Stimulated activated CD8-positive, alpha-beta memory T cell treated with anti-CD3 and anti-CD28 coated beads, Interleukin-12 subunit alpha, Interleukin-12 subunit beta, amount 100 ng/mL, for 24 hours (primary cell): ENCODE results near the gene CD80.
"Not testable (repeated sequence)": the region's sequence is repeated elsewhere in the genome, so short reads cannot be mapped to it uniquely, and the experiment has no call there.

ENCODE experiments used
- DNase-seq: peaks from one replicate; pipeline ENCODE4 v3.0.0-alpha.2; 2020; ENCODE audit errors: extremely low read depth

Gene CD80, protein sequence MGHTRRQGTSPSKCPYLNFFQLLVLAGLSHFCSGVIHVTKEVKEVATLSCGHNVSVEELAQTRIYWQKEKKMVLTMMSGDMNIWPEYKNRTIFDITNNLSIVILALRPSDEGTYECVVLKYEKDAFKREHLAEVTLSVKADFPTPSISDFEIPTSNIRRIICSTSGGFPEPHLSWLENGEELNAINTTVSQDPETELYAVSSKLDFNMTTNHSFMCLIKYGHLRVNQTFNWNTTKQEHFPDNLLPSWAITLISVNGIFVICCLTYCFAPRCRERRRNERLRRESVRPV

GRCh38 chr3:119559441-119559963, at the start of gene CD80:
TSS of gene CD80 (minus strand) at chr3:119559614. CDS start at chr3:119557728, 1,886 bp downstream.
- no peak for DNase-seq

DNA sequence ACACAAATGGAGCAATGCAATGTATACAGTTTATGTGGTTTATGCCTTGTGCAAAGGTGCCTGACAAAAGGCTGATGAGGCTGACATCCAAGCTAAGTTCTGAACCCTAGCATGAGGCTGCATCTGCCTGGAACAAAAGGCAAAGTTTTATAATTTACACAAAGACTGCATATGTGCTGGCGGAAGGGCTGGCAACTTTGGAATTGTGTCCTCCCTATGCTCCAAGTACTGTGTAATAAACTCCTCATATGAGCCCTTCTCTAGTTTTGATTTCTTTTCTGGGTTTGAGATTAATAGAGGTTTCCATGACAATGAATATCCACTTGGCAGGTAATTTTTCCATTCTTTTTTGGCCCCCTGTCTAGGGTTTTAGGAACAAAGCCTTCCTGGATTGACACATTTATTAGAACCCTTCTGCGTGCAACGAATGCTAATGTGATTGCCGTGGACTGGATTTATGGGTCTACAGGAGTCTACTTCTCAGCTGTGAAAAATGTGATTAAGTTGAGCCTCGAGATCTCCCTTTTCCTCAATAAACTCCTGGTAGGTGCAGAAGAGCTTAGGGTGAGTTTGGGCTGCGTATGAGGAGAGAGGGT, 49.1 kb upstream of the CD80 start:
- DNase-seq, result no peak

DNA sequence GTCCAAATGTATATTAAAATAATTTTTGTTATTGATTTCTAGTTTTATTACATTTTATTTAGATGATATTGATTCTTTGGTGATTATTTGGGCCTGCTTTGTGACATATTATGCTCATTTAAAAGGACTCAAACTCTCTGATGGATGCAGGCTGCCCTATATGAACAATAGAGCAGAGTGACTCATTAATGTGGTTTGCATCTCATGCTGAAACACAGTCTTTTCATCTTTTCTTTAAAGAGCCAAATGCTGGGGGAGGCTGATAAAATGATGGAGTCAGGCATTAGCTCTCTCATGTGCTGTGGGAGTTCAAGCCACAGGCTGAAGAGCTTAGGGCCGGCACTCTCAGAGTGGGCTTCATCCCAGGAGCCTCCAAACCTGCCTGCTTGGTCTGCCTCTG, 45.5 kb upstream of the CD80 start:
- DNase-seq, result no peak

- no peak for DNase-seq
Observed at GRCh38 chr3:119602676-119603075, 43.3 kb upstream of the CD80 start.

DNA sequence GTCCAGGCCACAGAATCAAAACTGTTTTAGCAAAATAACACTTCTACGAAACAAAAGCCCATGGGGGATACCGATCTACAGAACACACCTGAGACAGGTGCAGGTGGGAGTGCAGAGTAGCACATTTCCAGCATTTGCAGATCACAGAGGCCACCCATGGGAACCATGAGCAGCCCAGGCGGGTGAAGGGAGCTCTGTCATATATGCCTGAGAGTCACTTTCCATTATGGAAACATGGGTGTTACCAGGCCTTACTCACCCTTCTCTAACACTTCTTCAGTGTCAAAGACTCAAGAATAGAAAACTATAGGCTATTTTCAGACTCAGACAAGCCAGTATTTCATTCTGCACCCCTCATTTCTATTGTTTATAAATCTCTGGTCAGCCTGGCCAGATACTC, 41.7 kb upstream of the CD80 start:
- DNase-seq, result no peak

- DNase-seq, result no peak
Observed at GRCh38 chr3:119600732-119601131, 41.3 kb upstream of the CD80 start.

GRCh38 chr3:119599558-119600174, 40.3 kb upstream of the CD80 start:
- no peak for DNase-seq

- DNase-seq, result no peak
Observed at GRCh38 chr3:119598410-119599098, 39.1 kb upstream of the CD80 start.

GRCh38 chr3:119597548-119598288, 38.3 kb upstream of the CD80 start, which contains the start of gene PLA1A:
TSS of gene PLA1A (plus strand) at chr3:119597885. CDS start at chr3:119597914, 29 bp downstream.
- DNase-seq, result no peak

- DNase-seq, result no peak
Observed at GRCh38 chr3:119596398-119596797, 37.0 kb upstream of the CD80 start.

GRCh38 chr3:119595639-119596334, 36.4 kb upstream of the CD80 start:
- DNase-seq, result no peak

- not testable (repeated sequence) for DNase-seq
Observed at GRCh38 chr3:119594929-119595328, 35.5 kb upstream of the CD80 start.

GRCh38 chr3:119594066-119594465, 34.7 kb upstream of the CD80 start:
- DNase-seq, result no peak

GRCh38 chr3:119592861-119593260, 33.4 kb upstream of the CD80 start:
- no peak for DNase-seq

DNA sequence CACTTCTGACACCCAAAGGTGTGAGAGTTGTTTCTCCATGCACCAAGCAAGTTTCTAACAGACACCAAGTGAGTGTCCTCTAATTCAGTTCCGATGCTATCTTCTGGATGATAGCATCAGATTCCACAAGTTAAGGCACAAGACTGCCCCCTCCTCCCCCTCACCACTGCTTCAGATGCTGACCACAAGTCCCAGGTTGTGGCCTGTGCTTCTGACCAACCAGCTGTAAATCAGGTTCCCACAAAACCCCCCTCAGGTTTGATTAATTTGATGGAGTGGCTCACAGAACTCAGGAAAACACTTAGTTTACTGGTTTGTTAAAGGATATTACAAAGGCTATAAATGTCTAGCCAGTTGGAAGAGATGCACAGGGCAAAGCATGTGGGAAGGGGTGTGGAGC, 31.3 kb upstream of the CD80 start:
- no peak for DNase-seq

DNA sequence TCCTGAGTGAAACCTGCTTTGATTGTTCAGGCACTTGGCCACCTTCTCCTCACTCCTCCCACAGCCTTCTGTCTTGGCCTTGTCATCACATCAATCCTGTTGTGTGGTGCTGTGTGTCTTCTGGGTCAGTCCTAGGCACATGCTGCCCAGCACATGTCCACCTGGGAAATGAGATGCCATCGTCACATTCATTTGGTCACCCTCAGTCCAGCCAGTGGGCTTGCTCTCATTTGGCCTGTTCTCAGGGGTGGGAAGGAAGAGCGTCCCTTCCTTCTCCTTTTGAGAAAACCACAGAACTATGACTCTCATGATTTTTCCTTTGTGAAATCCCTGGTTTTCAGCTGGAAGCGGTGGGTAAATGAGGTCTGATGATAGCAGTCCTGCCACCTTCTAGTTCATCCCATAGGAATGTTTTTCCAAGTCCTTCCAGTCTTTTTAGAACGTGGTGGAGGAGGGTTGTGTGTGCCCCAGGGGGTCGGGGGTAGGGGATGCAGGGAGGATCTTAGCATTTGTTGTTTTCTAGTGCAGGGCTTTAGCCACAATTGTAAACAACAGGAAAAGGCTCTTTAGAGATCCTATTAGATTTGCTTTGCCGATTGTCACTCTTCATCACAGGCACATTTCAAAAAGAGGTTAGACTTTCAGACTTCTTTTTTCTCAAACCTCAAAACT, 29.8 kb upstream of the CD80 start:
- no peak for DNase-seq

DNA sequence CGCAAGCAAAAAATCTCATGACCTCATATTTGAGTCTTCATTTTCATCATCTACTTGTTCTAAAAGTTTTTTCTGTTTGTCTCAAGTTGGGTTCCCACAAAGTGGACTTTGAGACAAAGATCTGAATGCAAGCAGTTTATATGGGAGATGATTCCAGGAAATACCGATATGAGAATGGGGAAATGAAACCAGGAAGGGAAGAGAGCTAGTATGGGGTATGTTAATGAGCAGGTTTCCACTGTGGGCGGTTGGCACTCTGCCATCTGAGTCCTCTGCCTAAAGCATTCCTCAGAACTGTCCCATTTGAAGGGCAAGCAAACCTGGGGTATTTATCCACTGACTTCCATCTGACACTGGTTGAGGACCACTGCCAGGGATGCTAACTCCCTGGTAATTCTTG, 28.7 kb upstream of the CD80 start:
- DNase-seq, result no peak

- DNase-seq, result no peak
Observed at GRCh38 chr3:119586733-119587172, 27.3 kb upstream of the CD80 start.

DNA sequence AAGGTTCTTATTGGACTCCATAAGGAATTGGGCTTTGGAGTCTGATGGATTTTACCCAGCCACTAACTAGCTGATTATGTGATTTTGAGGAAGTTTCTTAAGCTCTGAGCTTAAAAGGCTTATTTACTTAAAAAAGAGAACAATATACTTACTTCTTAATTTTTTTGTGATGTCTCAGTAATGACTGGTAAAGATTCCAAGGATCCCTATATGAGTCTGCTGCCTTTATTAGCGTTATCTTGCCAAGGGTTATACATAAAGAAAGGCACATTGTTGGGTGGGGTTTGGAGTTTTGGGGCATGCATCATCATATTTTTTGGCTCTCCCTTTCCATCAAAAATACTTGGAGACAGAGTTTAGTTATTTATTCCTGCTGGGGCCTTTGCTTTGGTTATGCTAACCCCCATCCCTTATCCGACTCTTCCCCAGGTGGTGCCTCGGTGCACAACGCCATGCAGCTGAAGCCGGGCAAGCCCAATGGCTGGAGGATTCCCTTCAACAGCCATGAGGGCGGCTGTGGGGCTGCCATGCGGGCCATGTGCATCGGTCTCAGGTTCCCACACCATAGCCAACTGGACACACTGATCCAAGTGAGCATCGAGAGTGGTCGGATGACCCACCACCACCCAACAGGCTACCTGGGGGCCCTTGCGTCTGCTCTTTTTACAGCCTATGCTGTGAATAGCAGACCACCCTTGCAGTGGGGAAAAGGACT, 26.6 kb upstream of the CD80 start:
- no peak for DNase-seq

GRCh38 chr3:119585208-119585607, 25.8 kb upstream of the CD80 start:
- no peak for DNase-seq
